Skeletal muscle satellite cell (primary cell): ENCODE data around the gene KIRREL1.

Experiments
- H3K27me3 ChIP-seq: 2 replicates; pipeline ENCODE4 v1.7.0; 2013; ENCODE audit warnings: low read length; ENCODE audit not compliant: control insufficient read depth, insufficient read depth
- H3K36me3 ChIP-seq: 2 replicates; pipeline ENCODE4 v1.7.0; 2013; ENCODE audit warnings: mild to moderate bottlenecking, control low read depth, low read length; ENCODE audit not compliant: insufficient read depth
- H3K4me1 ChIP-seq: 2 replicates; pipeline ENCODE4 v1.7.0; 2013; ENCODE audit warnings: low read length; ENCODE audit not compliant: control insufficient read depth, insufficient read depth
- H3K4me2 ChIP-seq: 2 replicates; pipeline ENCODE4 v1.7.0; 2013; ENCODE audit warnings: mild to moderate bottlenecking, low read length
- H3K4me3 ChIP-seq: 2 replicates; pipeline ENCODE4 v1.7.0; 2013; ENCODE audit warnings: low read length
- H3K9ac ChIP-seq: 2 replicates; pipeline ENCODE4 v1.7.0; 2013; ENCODE audit warnings: mild to moderate bottlenecking, low read depth, low read length, moderate library complexity
- H3K9me3 ChIP-seq: replicated peaks from 2 replicates; pipeline ENCODE4 v1.7.0; 2013; ENCODE audit warnings: mild to moderate bottlenecking, control low read depth, low read length

The KIRREL1 gene

GRCh38 chr1:157976888-157977287, 16.6 kb upstream of the KIRREL1 start:
- no peaks in the 10 kb centered on the region for H3K4me1 ChIP-seq
- no peak overlapping the region for H3K9ac ChIP-seq
- no peaks in the 10 kb centered on the region for H3K36me3 ChIP-seq
- H3K27me3 ChIP-seq, result peaks cover 8% of the 10 kb centered on the region
- H3K9me3 ChIP-seq, result no peaks in the 10 kb centered on the region
- H3K4me3 ChIP-seq, result no peak overlapping the region
- H3K4me2 ChIP-seq, result no peak overlapping the region

DNA sequence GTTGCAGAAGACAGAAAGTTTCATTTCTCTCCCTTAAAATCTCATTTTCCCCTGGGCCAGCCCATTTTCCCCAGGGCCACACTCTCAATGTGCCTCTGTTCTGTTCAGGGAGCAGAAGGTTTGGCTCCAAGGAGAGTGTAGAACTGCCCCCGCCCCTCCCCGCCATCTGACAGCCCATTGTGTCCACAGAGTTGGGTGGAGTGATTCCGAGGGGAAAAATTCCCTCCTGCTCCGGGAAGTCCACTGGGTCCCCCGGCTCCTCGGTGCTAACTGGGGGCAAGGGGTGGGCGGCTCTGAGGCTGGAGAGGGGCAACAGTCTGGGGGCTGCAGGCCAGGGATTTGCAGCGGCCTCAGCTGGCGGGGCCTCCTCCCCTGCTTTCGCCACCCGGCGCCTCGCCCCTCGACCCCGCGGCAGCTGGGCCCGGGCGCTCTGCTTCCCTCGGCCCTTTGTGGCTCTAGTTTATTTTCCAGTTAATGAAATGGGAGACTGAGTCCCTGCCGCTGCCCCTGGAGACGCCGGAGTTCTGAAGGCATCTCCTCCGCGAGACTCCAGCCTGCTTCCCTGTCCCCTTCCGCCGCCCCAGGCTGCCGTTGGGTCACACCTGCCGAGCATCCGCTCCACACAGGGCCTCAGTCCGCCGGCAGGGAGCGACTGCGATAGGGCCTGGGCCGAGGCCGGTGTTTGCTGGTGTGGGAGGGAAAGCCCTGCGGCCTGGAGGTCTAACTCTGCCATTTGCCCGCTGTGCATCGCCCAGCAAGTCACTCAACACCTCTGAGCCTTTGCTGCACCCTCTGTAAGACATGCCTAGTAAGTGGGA, 14.7 kb upstream of the KIRREL1 start:
- Histone ChIP-seq H3K4me2 (peak overlapping the region; percentile 27), H3K4me3 (no peak overlapping the region), H3K9ac (no peak overlapping the region), H3K4me1 (no peaks in the 10 kb centered on the region), H3K27me3 (peaks cover 26% of the 10 kb centered on the region), H3K9me3 (no peaks in the 10 kb centered on the region), H3K36me3 (no peaks in the 10 kb centered on the region)

- no peaks in the 10 kb centered on the region for H3K9me3 ChIP-seq
- H3K36me3 ChIP-seq, result no peaks in the 10 kb centered on the region
- no peak overlapping the region for H3K9ac ChIP-seq
- peaks cover 46% of the 10 kb centered on the region for H3K27me3 ChIP-seq
- no peaks in the 10 kb centered on the region for H3K4me1 ChIP-seq
- no peak overlapping the region for H3K4me2 ChIP-seq
- H3K4me3 ChIP-seq, result no peak overlapping the region
Measured at GRCh38 chr1:157982136-157982535, 11.3 kb upstream of the KIRREL1 start.

- Histone ChIP-seq H3K36me3 (no peaks in the 10 kb centered on the region), H3K9me3 (no peaks in the 10 kb centered on the region), H3K4me1 (no peaks in the 10 kb centered on the region), H3K9ac (no peak overlapping the region), H3K27me3 (peaks cover 61% of the 10 kb centered on the region), H3K4me3 (no peak overlapping the region), H3K4me2 (no peak overlapping the region)
Measured at GRCh38 chr1:157983787-157984186, 9.7 kb upstream of the KIRREL1 start.

DNA sequence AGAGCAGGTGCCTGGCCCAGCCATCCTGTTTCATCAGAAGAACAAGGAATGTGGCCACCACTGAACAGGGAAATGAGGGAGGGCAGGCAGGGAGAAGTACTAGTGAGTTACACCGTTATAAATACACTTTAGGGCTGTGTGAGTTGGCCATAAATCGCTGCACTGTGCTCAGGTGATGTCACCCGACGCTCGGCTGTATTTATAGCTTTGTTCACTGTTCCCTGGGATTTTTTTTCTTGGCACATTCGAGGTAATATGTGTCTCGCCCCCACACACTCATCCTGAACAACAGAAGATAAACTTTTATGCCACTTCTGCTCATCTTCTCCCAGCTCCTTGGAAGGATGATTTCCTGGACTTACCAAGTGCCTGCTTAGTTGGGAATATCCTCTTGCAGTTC, 9.0 kb upstream of the KIRREL1 start:
- H3K4me1 ChIP-seq, result no peaks in the 10 kb centered on the region
- H3K4me3 ChIP-seq, result no peak overlapping the region
- no peak overlapping the region for H3K4me2 ChIP-seq
- H3K9ac ChIP-seq, result no peak overlapping the region
- no peaks in the 10 kb centered on the region for H3K36me3 ChIP-seq
- peaks cover 67% of the 10 kb centered on the region for H3K27me3 ChIP-seq
- H3K9me3 ChIP-seq, result no peaks in the 10 kb centered on the region

DNA sequence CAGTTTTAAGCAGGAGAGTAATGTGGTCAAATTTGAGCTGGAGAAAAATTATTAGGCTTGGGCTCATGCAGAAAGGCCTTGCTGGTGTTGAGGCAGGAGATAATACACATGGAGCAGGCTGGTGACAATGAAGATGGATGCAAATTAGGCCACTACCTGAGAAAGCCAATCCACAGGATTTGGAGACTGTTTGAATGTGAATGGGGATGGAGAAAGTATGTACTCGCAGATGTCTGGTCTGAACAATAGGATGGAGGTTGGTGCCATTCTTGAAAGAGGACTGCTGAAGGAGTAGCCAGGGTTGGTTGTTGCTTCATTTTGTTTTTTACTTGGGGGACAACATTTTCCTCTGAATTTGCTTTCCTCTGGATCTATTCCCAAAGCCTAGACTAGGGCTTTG, 8.0 kb upstream of the KIRREL1 start:
- peaks cover 73% of the 10 kb centered on the region for H3K27me3 ChIP-seq
- H3K4me1 ChIP-seq, result no peaks in the 10 kb centered on the region
- H3K4me3 ChIP-seq, result no peak overlapping the region
- H3K36me3 ChIP-seq, result no peaks in the 10 kb centered on the region
- H3K4me2 ChIP-seq, result no peak overlapping the region
- H3K9ac ChIP-seq, result no peak overlapping the region
- H3K9me3 ChIP-seq, result no peaks in the 10 kb centered on the region

GRCh38 chr1:157988002-157988401, 5.4 kb upstream of the KIRREL1 start:
- no peaks in the 10 kb centered on the region for H3K36me3 ChIP-seq
- no peak overlapping the region for H3K4me3 ChIP-seq
- H3K27me3 ChIP-seq, result peaks cover 57% of the 10 kb centered on the region
- no peak overlapping the region for H3K4me2 ChIP-seq
- no peaks in the 10 kb centered on the region for H3K9me3 ChIP-seq
- H3K9ac ChIP-seq, result no peak overlapping the region
- peaks cover 15% of the 10 kb centered on the region for H3K4me1 ChIP-seq

- Histone ChIP-seq H3K9me3 (no peaks in the 10 kb centered on the region), H3K4me1 (peaks cover 34% of the 10 kb centered on the region), H3K4me3 (no peak overlapping the region), H3K4me2 (peak overlapping the region; percentile 75), H3K9ac (no peak overlapping the region), H3K27me3 (peaks cover 26% of the 10 kb centered on the region), H3K36me3 (peaks cover 7% of the 10 kb centered on the region)
Measured at GRCh38 chr1:157992031-157992832, 1.2 kb upstream of the KIRREL1 start.

DNA sequence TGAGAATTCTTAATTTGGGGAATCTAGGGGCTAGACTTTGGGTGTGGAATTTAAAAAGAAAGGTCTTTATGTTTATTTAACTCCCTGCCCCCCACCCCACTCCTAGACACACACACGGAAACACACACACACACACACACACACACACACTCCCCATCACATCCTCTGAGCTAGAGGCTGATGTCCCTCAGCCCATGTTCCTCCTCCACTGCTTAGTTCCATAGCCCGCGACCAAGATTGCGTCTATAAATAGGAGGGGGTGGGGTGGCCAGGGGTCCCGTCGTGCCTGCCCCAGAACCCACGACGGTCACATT, 655 bp upstream of the KIRREL1 start:
- Histone ChIP-seq H3K9ac (peak overlapping the region; percentile 89), H3K27me3 (peaks cover 21% of the 10 kb centered on the region), H3K36me3 (peaks cover 7% of the 10 kb centered on the region)

DNA sequence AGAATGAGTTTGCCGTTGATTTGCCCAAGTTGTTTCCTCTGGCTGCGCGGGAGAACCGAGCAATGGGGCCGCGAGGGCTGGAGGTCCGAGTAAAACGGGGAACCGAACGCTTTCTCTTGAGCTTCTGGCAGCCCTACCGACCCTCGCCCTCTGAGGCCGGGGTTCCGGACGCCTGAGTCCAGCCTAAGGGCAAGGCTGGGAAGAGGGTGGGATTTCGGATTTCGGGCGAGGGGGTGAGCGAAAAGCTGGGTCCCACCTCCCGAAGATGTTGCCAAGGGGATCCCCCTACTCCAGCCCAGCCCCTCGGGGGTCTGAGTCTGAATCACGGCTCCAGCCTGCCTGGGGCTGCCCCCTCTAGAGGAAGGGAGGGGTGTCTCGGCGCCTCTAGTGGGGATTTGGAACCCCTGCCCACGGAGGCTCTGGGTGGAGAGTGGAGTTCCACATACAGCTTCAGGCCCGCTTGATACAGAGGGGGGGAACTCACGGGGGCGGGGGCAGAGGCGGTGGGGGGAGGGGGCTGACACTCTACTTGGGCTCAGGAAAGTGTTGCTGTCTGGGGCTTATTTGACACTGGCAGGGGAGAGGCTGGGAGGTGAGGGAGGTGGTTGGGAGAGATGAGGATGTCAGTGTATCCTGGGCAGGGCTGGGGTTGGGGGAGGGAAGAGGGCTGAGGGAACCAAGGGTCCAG, 617 bp downstream of the KIRREL1 start:
- Histone ChIP-seq H3K9ac (peak overlapping the region; percentile 89), H3K4me3 (peak overlapping the region; percentile 97)

More for the DNA sequence above, 655 bp upstream of the KIRREL1 start:
- no peaks in the 10 kb centered on the region for H3K9me3 ChIP-seq
- H3K4me1 ChIP-seq, result peaks cover 34% of the 10 kb centered on the region
- H3K4me2 ChIP-seq, result peak overlapping the region; percentile 75
- peak overlapping the region; percentile 97 for H3K4me3 ChIP-seq

More for the DNA sequence above, 617 bp downstream of the KIRREL1 start:
- peaks cover 7% of the 10 kb centered on the region for H3K36me3 ChIP-seq
- peak overlapping the region; percentile 96 for H3K4me2 ChIP-seq
- peaks cover 10% of the 10 kb centered on the region for H3K27me3 ChIP-seq
- H3K4me1 ChIP-seq, result peaks cover 34% of the 10 kb centered on the region
- no peaks in the 10 kb centered on the region for H3K9me3 ChIP-seq
